Measurements from ENCODE around the gene GALNT2. TPM values are rescaled to one million over a fixed set of nuclear protein-coding genes. Genes with fewer than 3 reads are reported as not detected.

Gene GALNT2
- polyA plus RNA-seq, 3 donors, result 19.6 to 25.6 (median 23.4) TPM

DNA sequence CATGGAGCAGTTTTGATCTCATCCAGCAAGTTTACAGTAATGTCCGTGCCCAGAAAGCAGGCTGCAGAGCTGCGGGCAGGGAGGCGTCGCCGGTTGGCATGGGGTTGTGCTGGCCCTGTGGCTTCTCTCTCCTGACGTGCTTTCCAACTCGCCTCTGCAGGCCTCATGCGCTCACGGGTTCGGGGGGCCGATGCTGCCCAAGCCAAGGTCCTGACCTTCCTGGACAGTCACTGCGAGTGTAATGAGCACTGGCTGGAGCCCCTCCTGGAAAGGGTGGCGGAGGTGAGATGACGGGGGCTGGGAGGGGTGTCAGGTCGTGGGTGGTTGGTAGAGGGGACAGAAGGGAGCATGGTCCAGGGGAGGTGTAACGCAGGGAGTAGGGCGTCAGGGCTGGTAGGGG is 176.1 kb downstream of the GALNT2 start:
- no peaks in the 10 kb centered on the region for H3K27me3 ChIP-seq (ENCODE audit: control insufficient read depth in 2 of 2, insufficient read depth in 2 of 2, low read length in 2 of 2)
- Mint-ChIP-seq H3K27me3 (ENCODE audit: low read depth in 3 of 3) (no peaks in the 10 kb centered on the region), H3K4me3 (no peak overlapping the region), H3K4me1 (no peaks in the 10 kb centered on the region), H3K9me3 (peaks cover 0 to 5% (median 1%) of the 10 kb centered on the region in 7 donors), H3K36me3 (peaks cover 72 to 85% of the 10 kb centered on the region in 2 donors), H3K27ac (peak overlapping the region in 1 of 7 donors; percentile 85)
- no peaks in the 10 kb centered on the region for H3K79me2 ChIP-seq (ENCODE audit: insufficient read depth, low read length)
- no peaks in the 10 kb centered on the region for H3K9me3 ChIP-seq (replicated peaks in 1 of 2; ENCODE audit: control insufficient read depth in 1 of 2, insufficient read depth in 1 of 2, low read length in 2 of 2)
- no peak overlapping the region for H3K4me3 ChIP-seq (replicated peaks in 1 of 3; ENCODE audit: low read depth in 2 of 3, low read length in 3 of 3)
- peaks cover 49 to 94% of the 10 kb centered on the region in 2 donors for H3K36me3 ChIP-seq (replicated peaks in 1 of 2; ENCODE audit: control insufficient read depth in 1 of 2, insufficient read depth in 2 of 2, low read length in 2 of 2)
- 98% methylated on average over 13 of the region's 17 CpGs for WGBS (ENCODE audit: insufficient coverage)
- DNase-seq, result no peak
- no peak for TF ChIP-seq CTCF (IDR thresholded peaks at IDR 0.05)
- no peaks in the 10 kb centered on the region for H4K20me1 ChIP-seq (ENCODE audit: insufficient read depth, low read length)
- intact Hi-C loops (cut with micrococcal nuclease), result no loop called here
- H3K27ac ChIP-seq (ENCODE audit: low read depth in 1 of 2, low read length in 2 of 2), result no peak overlapping the region
- no peak overlapping the region for H3K4me2 ChIP-seq (replicated peaks; ENCODE audit: extremely low read depth, low read length, poor library complexity, severe bottlenecking)
- H3K9ac ChIP-seq (ENCODE audit: insufficient read depth, low read length, poor library complexity, severe bottlenecking), result no peak overlapping the region
- H2AFZ ChIP-seq (ENCODE audit: insufficient read depth, low read depth, low read length, poor library complexity, severe bottlenecking), result no peak overlapping the region
- H3K4me1 ChIP-seq (ENCODE audit: control insufficient read depth in 1 of 2, insufficient read depth in 2 of 2, low read length in 2 of 2), result no peaks in the 10 kb centered on the region

DNA sequence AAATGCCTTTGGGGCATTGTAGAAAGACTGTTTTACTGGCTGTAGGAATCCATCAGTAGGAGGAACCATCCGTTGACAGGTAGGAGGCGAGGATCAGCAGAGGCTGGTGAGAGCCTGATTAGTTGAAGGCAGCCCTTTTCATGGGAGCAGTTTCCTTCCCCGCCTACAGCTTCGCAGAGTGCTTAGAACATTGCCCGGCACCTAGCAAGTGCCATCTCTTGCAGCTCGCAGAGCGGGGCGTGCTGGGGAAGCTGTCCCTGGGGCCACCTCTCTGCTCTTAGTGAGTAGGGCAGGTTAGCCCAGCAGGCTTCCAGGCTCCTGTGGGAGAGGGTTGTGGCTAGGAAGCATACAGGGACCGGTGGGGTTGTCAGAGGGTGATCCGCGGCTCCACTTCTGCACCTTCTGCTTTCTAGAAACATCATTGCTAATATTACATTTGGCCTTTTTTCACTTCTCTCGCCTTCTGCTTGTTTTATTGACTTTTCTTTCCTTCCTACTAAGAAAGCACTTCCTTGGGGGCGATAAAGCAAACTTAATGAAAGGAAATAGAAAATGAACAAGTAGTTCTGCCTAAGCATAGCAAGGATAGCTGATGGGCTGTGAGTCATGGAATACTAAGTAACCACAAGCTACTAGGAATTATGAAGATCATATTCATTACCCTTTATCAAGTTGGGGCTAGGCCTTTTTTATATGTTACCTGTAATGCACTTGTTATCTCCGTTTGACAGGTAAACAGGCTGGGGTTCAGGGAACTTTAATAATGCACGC is 176.7 kb downstream of the GALNT2 start:
- H3K79me2 ChIP-seq (ENCODE audit: insufficient read depth, low read length), result no peaks in the 10 kb centered on the region
- Mint-ChIP-seq H3K27ac (no peak overlapping the region), H3K36me3 (peaks cover 78 to 91% of the 10 kb centered on the region in 2 donors), H3K4me3 (no peak overlapping the region), H3K4me1 (no peaks in the 10 kb centered on the region), H3K9me3 (peaks cover 0 to 5% (median 1%) of the 10 kb centered on the region in 7 donors), H3K27me3 (ENCODE audit: low read depth in 3 of 3) (no peaks in the 10 kb centered on the region)
- no peak for TF ChIP-seq CTCF (IDR thresholded peaks at IDR 0.05)
- H3K4me1 ChIP-seq (ENCODE audit: control insufficient read depth in 1 of 2, insufficient read depth in 2 of 2, low read length in 2 of 2), result no peaks in the 10 kb centered on the region
- H3K9me3 ChIP-seq (replicated peaks in 1 of 2; ENCODE audit: control insufficient read depth in 1 of 2, insufficient read depth in 1 of 2, low read length in 2 of 2), result no peaks in the 10 kb centered on the region
- H4K20me1 ChIP-seq (ENCODE audit: insufficient read depth, low read length), result no peaks in the 10 kb centered on the region
- no peak for DNase-seq
- H3K9ac ChIP-seq (ENCODE audit: insufficient read depth, low read length, poor library complexity, severe bottlenecking), result no peak overlapping the region
- no peak overlapping the region for H3K4me3 ChIP-seq (replicated peaks in 1 of 3; ENCODE audit: low read depth in 2 of 3, low read length in 3 of 3)
- H3K27ac ChIP-seq (ENCODE audit: low read depth in 1 of 2, low read length in 2 of 2), result no peak overlapping the region
- H3K4me2 ChIP-seq (replicated peaks; ENCODE audit: extremely low read depth, low read length, poor library complexity, severe bottlenecking), result no peak overlapping the region
- peaks cover 52 to 98% of the 10 kb centered on the region in 2 donors for H3K36me3 ChIP-seq (replicated peaks in 1 of 2; ENCODE audit: control insufficient read depth in 1 of 2, insufficient read depth in 2 of 2, low read length in 2 of 2)
- WGBS (ENCODE audit: insufficient coverage), result 100% methylated on average over 6 of the region's 15 CpGs
- intact Hi-C loops (cut with micrococcal nuclease), result no loop called here
- H2AFZ ChIP-seq (ENCODE audit: insufficient read depth, low read depth, low read length, poor library complexity, severe bottlenecking), result no peak overlapping the region
- no peaks in the 10 kb centered on the region for H3K27me3 ChIP-seq (ENCODE audit: control insufficient read depth in 2 of 2, insufficient read depth in 2 of 2, low read length in 2 of 2)

All from CD14-positive monocyte (primary cell).